WTC11 (cell line): ENCODE data around the gene SECISBP2L.

Source experiments
- ATF1 ChIP-seq: sonication (generic); formaldehyde crosslinking; IDR thresholded peaks from 2 replicates; pipeline ENCODE4 v1.8.1; 2023; ENCODE audit warnings: mild to moderate bottlenecking, moderate library complexity, missing genetic modification reagents
- IRF2 ChIP-seq: sonication (generic); formaldehyde crosslinking; IDR thresholded peaks from 2 replicates; pipeline ENCODE4 v1.8.0; 2022; ENCODE audit warnings: low read depth, missing genetic modification reagents, borderline replicate concordance
- NR2C2 ChIP-seq: sonication (generic); formaldehyde crosslinking; IDR thresholded peaks from 2 replicates; pipeline ENCODE4 v1.8.0; 2022; ENCODE audit warnings: mild to moderate bottlenecking, missing genetic modification reagents
- SMAD3 ChIP-seq: sonication (generic); formaldehyde crosslinking; IDR thresholded peaks from 2 replicates; pipeline ENCODE4 v1.8.0; 2022; ENCODE audit warnings: missing genetic modification reagents, mild to moderate bottlenecking, borderline replicate concordance
- TF ChIP-seq, protein P1 (sequence below): fragments of 200-600 bp; IDR thresholded peaks from 2 replicates; pipeline ENCODE4 v1.8.0; 2022; ENCODE audit warnings: antibody characterized with exemption
- TF ChIP-seq, protein P2 (sequence below): sonication (generic); formaldehyde crosslinking; IDR thresholded peaks from 2 replicates; pipeline ENCODE4 v1.8.1; 2022; ENCODE audit warnings: low read depth, mild to moderate bottlenecking, moderate library complexity, missing genetic modification reagents, borderline replicate concordance
- TF ChIP-seq, protein P3 (sequence below): sonication (generic); formaldehyde crosslinking; IDR thresholded peaks from 2 replicates; pipeline ENCODE4 v1.8.1; 2022; ENCODE audit warnings: mild to moderate bottlenecking, moderate library complexity, missing genetic modification reagents
- TF ChIP-seq, protein P4 (sequence below): sonication (generic); formaldehyde crosslinking; conservative IDR thresholded peaks from 2 replicates; pipeline ENCODE4 v1.8.1; 2022; ENCODE audit warnings: mild to moderate bottlenecking, missing genetic modification reagents

DNA sequence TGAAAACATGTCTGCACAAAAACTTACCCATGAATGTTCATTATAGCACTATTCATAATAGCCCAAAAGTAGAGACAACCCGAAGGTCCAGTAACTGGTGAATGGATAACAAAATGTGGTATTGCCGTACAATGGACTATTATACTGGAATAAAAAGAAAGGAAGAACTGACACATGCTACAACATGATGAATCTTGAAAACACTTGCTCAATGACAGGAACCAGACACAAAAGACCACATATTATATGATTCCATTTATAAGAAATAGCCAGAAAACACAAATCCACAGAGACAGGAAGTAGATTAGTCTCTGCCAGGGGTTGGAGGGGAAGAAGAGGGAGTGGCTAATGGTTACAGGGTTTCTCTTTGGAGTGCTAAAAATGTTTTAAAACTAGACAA, 100.9 kb downstream of the SECISBP2L start:
- TF ChIP-seq, protein P1, sequence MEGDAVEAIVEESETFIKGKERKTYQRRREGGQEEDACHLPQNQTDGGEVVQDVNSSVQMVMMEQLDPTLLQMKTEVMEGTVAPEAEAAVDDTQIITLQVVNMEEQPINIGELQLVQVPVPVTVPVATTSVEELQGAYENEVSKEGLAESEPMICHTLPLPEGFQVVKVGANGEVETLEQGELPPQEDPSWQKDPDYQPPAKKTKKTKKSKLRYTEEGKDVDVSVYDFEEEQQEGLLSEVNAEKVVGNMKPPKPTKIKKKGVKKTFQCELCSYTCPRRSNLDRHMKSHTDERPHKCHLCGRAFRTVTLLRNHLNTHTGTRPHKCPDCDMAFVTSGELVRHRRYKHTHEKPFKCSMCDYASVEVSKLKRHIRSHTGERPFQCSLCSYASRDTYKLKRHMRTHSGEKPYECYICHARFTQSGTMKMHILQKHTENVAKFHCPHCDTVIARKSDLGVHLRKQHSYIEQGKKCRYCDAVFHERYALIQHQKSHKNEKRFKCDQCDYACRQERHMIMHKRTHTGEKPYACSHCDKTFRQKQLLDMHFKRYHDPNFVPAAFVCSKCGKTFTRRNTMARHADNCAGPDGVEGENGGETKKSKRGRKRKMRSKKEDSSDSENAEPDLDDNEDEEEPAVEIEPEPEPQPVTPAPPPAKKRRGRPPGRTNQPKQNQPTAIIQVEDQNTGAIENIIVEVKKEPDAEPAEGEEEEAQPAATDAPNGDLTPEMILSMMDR = no peak
- TF ChIP-seq SMAD3 (CRISPR knock-in tag) (no peak), NR2C2 (no peak), IRF2 (CRISPR knock-in tag) (no peak), ATF1 (CRISPR knock-in tag) (no peak)
- TF ChIP-seq, protein P2, sequence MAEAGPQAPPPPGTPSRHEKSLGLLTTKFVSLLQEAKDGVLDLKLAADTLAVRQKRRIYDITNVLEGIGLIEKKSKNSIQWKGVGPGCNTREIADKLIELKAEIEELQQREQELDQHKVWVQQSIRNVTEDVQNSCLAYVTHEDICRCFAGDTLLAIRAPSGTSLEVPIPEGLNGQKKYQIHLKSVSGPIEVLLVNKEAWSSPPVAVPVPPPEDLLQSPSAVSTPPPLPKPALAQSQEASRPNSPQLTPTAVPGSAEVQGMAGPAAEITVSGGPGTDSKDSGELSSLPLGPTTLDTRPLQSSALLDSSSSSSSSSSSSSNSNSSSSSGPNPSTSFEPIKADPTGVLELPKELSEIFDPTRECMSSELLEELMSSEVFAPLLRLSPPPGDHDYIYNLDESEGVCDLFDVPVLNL (CRISPR knock-in tag) = no peak
- TF ChIP-seq, protein P3, sequence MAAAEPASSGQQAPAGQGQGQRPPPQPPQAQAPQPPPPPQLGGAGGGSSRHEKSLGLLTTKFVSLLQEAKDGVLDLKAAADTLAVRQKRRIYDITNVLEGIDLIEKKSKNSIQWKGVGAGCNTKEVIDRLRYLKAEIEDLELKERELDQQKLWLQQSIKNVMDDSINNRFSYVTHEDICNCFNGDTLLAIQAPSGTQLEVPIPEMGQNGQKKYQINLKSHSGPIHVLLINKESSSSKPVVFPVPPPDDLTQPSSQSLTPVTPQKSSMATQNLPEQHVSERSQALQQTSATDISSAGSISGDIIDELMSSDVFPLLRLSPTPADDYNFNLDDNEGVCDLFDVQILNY = no peak
- TF ChIP-seq, protein P4, sequence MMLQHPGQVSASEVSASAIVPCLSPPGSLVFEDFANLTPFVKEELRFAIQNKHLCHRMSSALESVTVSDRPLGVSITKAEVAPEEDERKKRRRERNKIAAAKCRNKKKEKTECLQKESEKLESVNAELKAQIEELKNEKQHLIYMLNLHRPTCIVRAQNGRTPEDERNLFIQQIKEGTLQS = no peak
